ENCODE data around the gene CYSTM1.

Gene CYSTM1

GRCh38 chr5:140213370-140213983 lies 38.5 kb downstream of the CYSTM1 start:
- no peak for ATAC-seq

DNA sequence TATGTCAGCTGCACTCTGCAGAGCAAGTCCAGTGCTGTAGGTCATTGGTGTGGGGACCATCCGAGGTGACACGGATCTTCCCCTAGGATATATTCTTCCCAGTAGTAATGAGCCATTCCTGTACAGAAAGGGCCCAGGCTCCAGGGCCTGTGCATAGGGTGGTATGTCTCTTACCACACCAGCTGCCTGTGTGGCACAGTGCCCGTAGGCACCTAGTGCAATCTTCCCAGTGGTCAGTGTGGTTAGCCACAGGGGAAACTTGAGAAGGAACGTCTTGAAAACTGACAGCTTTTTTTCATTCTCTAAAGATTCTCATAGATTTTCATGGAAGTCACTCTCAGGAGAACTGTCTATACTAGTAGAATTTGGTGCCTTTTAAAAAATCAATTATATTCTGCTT lies 39.8 kb downstream of the CYSTM1 start:
- ATAC-seq = no peak

DNA sequence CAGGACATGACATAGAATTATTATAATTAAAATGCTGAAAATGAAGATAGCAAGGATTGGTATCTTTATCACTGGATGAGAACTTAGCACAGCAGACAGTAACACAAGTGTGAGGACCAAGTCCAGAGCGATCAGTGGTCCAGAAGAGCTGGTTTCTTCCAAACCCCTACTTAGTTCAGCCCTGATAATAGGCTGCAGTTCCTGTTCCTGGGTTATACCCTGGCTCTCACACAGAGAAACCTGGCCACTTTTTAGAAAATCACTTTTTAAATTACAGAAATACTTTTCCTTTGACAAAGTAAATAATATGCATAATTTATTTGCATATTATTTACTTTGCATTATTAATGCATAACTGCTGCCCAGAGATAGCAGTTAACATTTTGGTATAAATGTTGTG lies 40.3 kb downstream of the CYSTM1 start:
- no peak for ATAC-seq

GRCh38 chr5:140216478-140217074 lies 41.6 kb downstream of the CYSTM1 start:
- no peak for ATAC-seq

- no peak for ATAC-seq
Observed at GRCh38 chr5:140217299-140218026, 42.5 kb downstream of the CYSTM1 start.

- no peak for ATAC-seq
Observed at GRCh38 chr5:140219068-140219991, 44.3 kb downstream of the CYSTM1 start.

GRCh38 chr5:140220032-140220697 lies 45.2 kb downstream of the CYSTM1 start:
- ATAC-seq = peak in 1 of 2 donors; percentile 42

GRCh38 chr5:140220698-140221064 lies 45.7 kb downstream of the CYSTM1 start:
- no peak for ATAC-seq

- peak; percentile 75 to 80 for ATAC-seq
Observed at GRCh38 chr5:140221697-140222223, 46.8 kb downstream of the CYSTM1 start.

DNA sequence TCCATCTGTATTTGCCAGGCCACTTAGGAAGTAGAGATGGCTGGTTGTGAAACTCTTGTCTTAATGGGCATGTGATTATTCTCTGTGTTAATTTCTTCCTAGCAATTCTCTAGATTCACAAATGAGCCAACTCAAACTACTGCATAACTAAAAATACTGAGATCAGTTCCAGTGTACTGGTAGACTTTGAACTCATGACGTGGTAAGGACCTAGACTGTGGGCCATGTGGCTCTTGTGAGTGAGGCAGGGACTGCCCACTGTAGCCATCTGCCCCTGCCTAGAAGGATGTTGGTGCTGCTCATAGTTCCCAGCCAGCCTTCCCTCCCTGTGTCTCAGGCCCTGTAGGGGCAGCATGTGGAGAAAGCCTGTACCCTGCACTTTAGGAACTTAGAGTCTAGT lies 47.4 kb downstream of the CYSTM1 start:
- no peak for ATAC-seq

DNA sequence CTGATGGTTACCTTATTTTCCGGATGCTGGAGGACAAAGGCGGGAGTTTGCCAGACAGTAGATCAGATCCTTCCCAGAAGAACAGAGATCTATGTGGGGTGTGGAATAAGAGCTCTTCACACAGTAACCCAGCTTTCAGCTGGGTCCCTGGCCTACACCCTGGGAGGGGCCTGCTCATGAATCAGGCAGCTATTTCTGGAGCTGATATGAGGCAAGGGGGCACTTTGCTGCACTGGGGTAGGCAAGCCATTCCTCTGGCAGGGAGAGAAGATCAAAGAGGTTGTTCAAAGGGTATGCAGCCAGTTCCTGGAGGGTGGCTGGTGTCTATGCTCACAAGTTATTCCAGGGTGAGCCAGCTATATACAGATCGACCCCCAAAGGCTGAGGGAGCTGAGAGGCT lies 48.6 kb downstream of the CYSTM1 start:
- ATAC-seq = no peak

- ATAC-seq = no peak
Observed at GRCh38 chr5:140224658-140225057, 49.7 kb downstream of the CYSTM1 start.

- no peak for ATAC-seq
Observed at GRCh38 chr5:140225396-140225795, 50.4 kb downstream of the CYSTM1 start.

DNA sequence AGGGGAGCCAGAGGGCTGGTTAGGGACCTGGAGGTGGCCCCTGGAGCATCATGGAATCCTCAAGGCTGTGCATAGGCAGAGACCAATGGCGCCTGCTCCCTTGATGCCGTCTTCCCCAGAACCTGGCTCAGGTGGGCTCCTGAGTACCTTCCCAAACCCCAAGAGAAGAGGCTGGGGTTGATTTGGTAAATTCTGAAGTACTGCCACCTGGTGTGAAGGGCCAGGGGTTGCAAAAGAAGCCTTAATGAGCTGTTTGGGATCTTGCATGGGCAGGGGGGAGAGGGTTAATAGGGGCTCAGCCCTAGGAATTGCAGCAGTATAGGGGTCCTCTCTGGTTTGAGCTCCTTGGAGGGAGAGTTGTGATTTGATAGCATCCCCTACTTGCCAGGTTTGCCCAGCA lies 52.1 kb downstream of the CYSTM1 start:
- ATAC-seq = no peak

DNA sequence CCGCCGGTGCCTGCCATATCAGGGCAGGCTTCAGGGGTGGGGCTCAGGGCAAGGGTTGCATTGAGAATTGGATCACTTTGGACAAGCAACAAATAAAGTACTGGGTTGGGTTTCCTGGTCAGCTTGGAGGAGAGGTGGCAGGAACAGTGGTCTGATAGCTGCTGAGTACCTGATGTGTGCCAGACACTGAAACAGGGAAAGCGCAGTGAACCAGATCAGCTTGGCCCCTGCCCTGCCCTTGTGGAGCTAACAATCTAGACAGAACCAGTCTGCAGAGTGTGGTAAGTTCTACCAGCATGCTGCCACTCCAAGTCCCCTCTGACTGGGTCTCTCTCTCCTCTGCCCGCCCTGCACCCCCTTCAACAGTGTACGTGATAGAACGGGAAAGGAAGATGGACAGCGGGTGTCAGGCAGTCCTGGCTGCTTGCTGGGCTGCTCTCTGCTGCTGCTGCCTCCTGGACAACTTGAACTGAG lies 53.4 kb downstream of the CYSTM1 start:
- ATAC-seq = no peak

- ATAC-seq = no peak
Observed at GRCh38 chr5:140230373-140230772, 55.4 kb downstream of the CYSTM1 start.

GRCh38 chr5:140232731-140233130 lies 57.7 kb downstream of the CYSTM1 start:
- ATAC-seq = no peak

DNA sequence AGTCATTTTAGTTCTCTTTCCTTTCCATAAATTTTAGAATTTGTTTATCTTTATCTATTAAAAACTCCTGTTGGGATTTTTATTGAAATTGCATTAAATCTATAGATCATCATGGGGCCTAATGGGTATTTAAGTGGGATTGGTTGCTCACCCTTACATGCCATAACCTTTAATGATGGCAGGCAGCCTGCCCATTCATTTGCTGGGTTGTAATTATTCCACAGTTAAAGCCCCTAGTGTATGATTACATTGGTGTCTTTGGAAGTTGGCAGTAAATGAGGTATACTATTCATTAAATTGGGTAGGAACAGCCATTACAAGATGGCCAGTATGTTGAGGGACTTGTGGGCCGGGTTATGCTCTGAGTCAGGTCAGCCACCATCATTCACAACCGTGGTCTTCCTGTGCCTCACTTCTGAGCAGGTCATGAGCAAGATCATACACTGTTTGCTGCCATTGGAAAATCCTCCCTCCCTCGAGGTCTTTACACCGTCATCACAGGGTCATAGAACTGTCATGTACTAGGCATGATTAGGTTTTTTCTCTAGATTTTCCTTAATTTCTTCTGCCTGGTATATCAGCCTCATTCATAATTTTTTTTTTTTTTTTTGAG lies 59.5 kb downstream of the CYSTM1 start:
- no peak for ATAC-seq

- ATAC-seq = no peak
Observed at GRCh38 chr5:140235791-140236551, 61.0 kb downstream of the CYSTM1 start.

GRCh38 chr5:140236891-140237598 lies 62.1 kb downstream of the CYSTM1 start:
- ATAC-seq = no peak
